Psoas muscle (tissue), 8 donors: Measurements from ENCODE around the gene SOX30. TPM values are rescaled to one million over a fixed set of nuclear protein-coding genes. Genes with fewer than 3 reads are reported as not detected.

ENCODE experiments used
- ATAC-seq, 4 donors: fragments of 200-7000 bp; cut with Tn5 transposase; one replicate each; pipeline ENCODE4 v1.9.1; 2020; ENCODE audit warnings: moderate library complexity in 3 of 4, mild to moderate bottlenecking in 2 of 4
- DNase-seq, 2 donors: peaks; one replicate each; pipeline ENCODE4 v3.0.0-alpha.2; 2020
- H3K27ac ChIP-seq: fragments of 200-600 bp; one replicate; pipeline ENCODE4 v1.8.0; 2022
- H3K27me3 ChIP-seq, 3 donors: fragments of 200-600 bp in 1 of 3; one replicate each; pipeline versions ENCODE4 v1.6.1 to v1.8.0; 2013 to 2022; ENCODE audit warnings: low read length in 2 of 3, mild to moderate bottlenecking in 2 of 3, moderate library complexity in 1 of 3; ENCODE audit not compliant: insufficient read depth in 3 of 3
- H3K36me3 ChIP-seq, 2 donors: fragments of 200-600 bp in 1 of 2; one replicate each; pipeline versions ENCODE4 v1.6.1 to v1.8.0; 2013 to 2022; ENCODE audit warnings: low read depth in 1 of 2, mild to moderate bottlenecking in 1 of 2, moderate library complexity in 1 of 2; ENCODE audit not compliant: insufficient read depth in 1 of 2
- H3K4me1 ChIP-seq: fragments of 200-600 bp; one replicate; pipeline ENCODE4 v1.8.0; 2022
- H3K4me3 ChIP-seq: fragments of 200-600 bp; one replicate; pipeline ENCODE4 v1.8.0; 2022; ENCODE audit warnings: mild to moderate bottlenecking
- H3K9me3 ChIP-seq: fragments of 200-600 bp; one replicate; pipeline ENCODE4 v1.8.0; 2022
- CTCF ChIP-seq: fragments of 200-600 bp; IDR thresholded peaks from one replicate; pipeline ENCODE4 v1.8.0; 2022; ENCODE audit warnings: antibody characterized with exemption
- WGBS, 3 donors: extraction: QIAGEN DNeasy Blood & Tissue Kit; methylation state at CpG; one replicate each; pipeline versions ENCODE4 v1.1.6 to v1.1.7; 2013; 5-methylcytosine and 5-hydroxymethylcytosine counted together
- intact Hi-C, 2 donors: fragments of 100-400 bp; cut with DNase I; formaldehyde crosslinking; loops; one replicate each; pipeline versions ENCODE4 v1.11.0 to v1.14.2; 2022
- polyA plus RNA-seq, 3 donors: library from polyadenylated mRNA; stranded (reverse); fragments of 200-250 nt; gene quantifications; one replicate each; pipeline ENCODE4 v1.2.3, GENCODE V29; 2013
- total RNA-seq, 4 donors: library from RNA; stranded (reverse); fragmentation: NEBNext Ultra II Directional in 2 of 4; extraction: Animal tissue kit (Norgen Biotek cat#: 25700) in 2 of 4; gene quantifications; one replicate each; pipeline versions ENCODE4 v1.2.1 to v1.2.4, GENCODE V29; 2021 to 2023
- donor health status: healthy with polysubstance abuse.
- donor health status: DM: no; HTN: no; CAD: no; lungs with moderate emphysema.
- donor health status: Bipolar disorder and iron deficiency.
- donor health status: healthy.
- donor health status: DM: yes; HTN: yes; CAD: no.
- donor health status: DM: no; HTN: no; CAD: no.
- donor health status: DM: no; HTN: no; CAD: no.
- donor health status: DM: yes; HTN: yes; CAD: no.

SOX30 gene
- total and polyA plus RNA-seq, 7 donors, result 0.01 to 0.19 (median 0.05) TPM; not detected in 4

GRCh38 chr5:157650991-157651611 lies 1.1 kb downstream of the SOX30 start:
- DNase-seq (peak in 1 of 2 donors; percentile 47), ATAC-seq (no peak)
- TF ChIP-seq CTCF, result no peak
- peaks cover 0 to 15% (median 5%) of the 10 kb centered on the region in 3 donors for H3K27me3 ChIP-seq
- H3K27ac ChIP-seq, result no peak overlapping the region
- H3K36me3 ChIP-seq, result no peaks in the 10 kb centered on the region
- H3K9me3 ChIP-seq, result no peaks in the 10 kb centered on the region
- no peak overlapping the region for H3K4me3 ChIP-seq
- 77 to 80% (median 79%) methylated on average over 29 to 33 of the region's 33 CpGs for WGBS, 3 donors
- intact Hi-C loops, result no loop called here
- no peaks in the 10 kb centered on the region for H3K4me1 ChIP-seq

GRCh38 chr5:157649101-157649500 lies 3.1 kb downstream of the SOX30 start:
- 55 to 91% (median 69%) methylated on average over 2 of the region's 2 CpGs for WGBS, 3 donors
- Histone ChIP-seq H3K36me3 (no peaks in the 10 kb centered on the region), H3K27me3 (peaks cover 0 to 15% (median 5%) of the 10 kb centered on the region in 3 donors), H3K4me1 (no peaks in the 10 kb centered on the region), H3K4me3 (no peak overlapping the region), H3K27ac (no peak overlapping the region), H3K9me3 (no peaks in the 10 kb centered on the region)
- DNase-seq, result no peak
- intact Hi-C loops, result no loop called here
- no peak for TF ChIP-seq CTCF
- ATAC-seq, result no peak

GRCh38 chr5:157648275-157648990 lies 3.8 kb downstream of the SOX30 start:
- no peak overlapping the region for H3K4me3 ChIP-seq
- no peaks in the 10 kb centered on the region for H3K9me3 ChIP-seq
- H3K36me3 ChIP-seq, result no peaks in the 10 kb centered on the region
- intact Hi-C loops, result no loop called here
- no peaks in the 10 kb centered on the region for H3K4me1 ChIP-seq
- 45 to 53% (median 47%) methylated on average over 7 of the region's 7 CpGs for WGBS, 3 donors
- ATAC-seq, result no peak
- no peak for TF ChIP-seq CTCF
- no peak overlapping the region for H3K27ac ChIP-seq
- peaks cover 0 to 15% (median 5%) of the 10 kb centered on the region in 3 donors for H3K27me3 ChIP-seq
- no peak for DNase-seq

- intact Hi-C loops, result no loop called here
- Histone ChIP-seq H3K27me3 (no peaks in the 10 kb centered on the region), H3K36me3 (no peaks in the 10 kb centered on the region), H3K9me3 (no peaks in the 10 kb centered on the region), H3K27ac (no peak overlapping the region), H3K4me3 (no peak overlapping the region), H3K4me1 (no peaks in the 10 kb centered on the region)
- no peak for DNase-seq
- 83 to 89% (median 88%) methylated on average over 9 of the region's 9 CpGs for WGBS, 3 donors
- no peak for TF ChIP-seq CTCF
- ATAC-seq, result no peak
These were observed 11.7 kb downstream of the SOX30 start for GRCh38 chr5:157640406-157641066.
